Colonic mucosa (tissue), 4 donors: ENCODE measurements around the gene GPR18. TPM values are rescaled to one million over a fixed set of nuclear protein-coding genes. Genes with fewer than 3 reads are reported as not detected.
A peak's percentile ranks its signal among the peaks of the same experiment; 100 is the strongest.

Experiments used
- DNase-seq: peaks from one replicate; pipeline ENCODE4 v3.0.0-alpha.2; 2020
- H3K27ac ChIP-seq: fragments of 200-600 bp; one replicate; pipeline ENCODE4 v1.8.0; 2021
- H3K27me3 ChIP-seq: fragments of 200-600 bp; one replicate; pipeline ENCODE4 v1.8.0; 2021
- H3K36me3 ChIP-seq: fragments of 200-600 bp; one replicate; pipeline ENCODE4 v1.8.0; 2021
- H3K4me1 ChIP-seq: fragments of 200-600 bp; one replicate; pipeline ENCODE4 v1.8.0; 2021; ENCODE audit warnings: mild to moderate bottlenecking
- H3K4me3 ChIP-seq: fragments of 200-600 bp; one replicate; pipeline ENCODE4 v1.8.0; 2021
- H3K9ac ChIP-seq, 2 donors: one replicate each; pipeline ENCODE4 v1.7.0; 2013; ENCODE audit warnings: control low read depth in 2 of 2, low read depth in 2 of 2, low read length in 2 of 2
- H3K9me3 ChIP-seq: fragments of 200-600 bp; one replicate; pipeline ENCODE4 v1.8.0; 2021
- CTCF ChIP-seq: fragments of 200-600 bp; IDR thresholded peaks from one replicate; pipeline ENCODE4 v1.8.0; 2022; ENCODE audit warnings: antibody characterized with exemption, mild to moderate bottlenecking
- intact Hi-C: fragments of 100-400 bp; cut with DNase I; formaldehyde crosslinking; loops from one replicate; pipeline ENCODE4 v1.14.1; 2022
- total RNA-seq, 2 donors: library from RNA; stranded (reverse); fragmentation: NEBNext Ultra II Directional in 1 of 2; extraction: Animal tissue kit (Norgen Biotek cat#: 25700) in 1 of 2; gene quantifications; one replicate each; pipeline ENCODE4 v1.2.1, GENCODE V29; 2021
- donor health status: healthy.
- donor health status: DM: no; HTN: no; CAD: no.
- donor health status: DM: no; HTN: no; CAD: no.

Gene GPR18
- total RNA-seq, 2 donors from 2014 or later: 0.35 TPM; not detected in 1

DNA sequence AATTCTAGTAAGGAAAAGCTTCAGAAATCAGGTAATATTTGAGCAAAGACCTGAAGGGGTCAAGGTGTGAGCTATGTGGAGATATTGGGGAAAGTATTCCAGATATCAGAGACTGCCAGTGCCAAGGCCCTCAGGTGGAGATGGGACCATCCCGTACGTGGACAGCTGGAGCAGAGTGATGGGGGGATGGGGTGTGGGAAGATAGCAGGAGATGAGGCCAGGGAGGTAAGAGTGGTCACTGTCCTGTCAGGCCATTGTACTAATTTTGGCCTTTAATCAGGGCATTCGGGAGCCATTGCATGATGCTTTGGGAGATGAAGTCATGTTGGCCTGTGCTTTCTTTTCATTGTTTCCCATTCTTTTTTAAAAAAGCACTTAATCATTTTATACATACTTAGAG is 13.1 kb upstream of the GPR18 start:
- no peaks in the 10 kb centered on the region for H3K9me3 ChIP-seq
- H3K27me3 ChIP-seq: no peaks in the 10 kb centered on the region
- TF ChIP-seq CTCF: no peak
- no peaks in the 10 kb centered on the region for H3K4me1 ChIP-seq
- no peaks in the 10 kb centered on the region for H3K36me3 ChIP-seq
- no peak overlapping the region for H3K9ac ChIP-seq
- H3K4me3 ChIP-seq: no peak overlapping the region
- H3K27ac ChIP-seq: no peak overlapping the region
- no peak for DNase-seq
- intact Hi-C loops: loop anchor here (2.0 kb wide), 1 partner anchor 166 kb away; no protein-coding TSS in a partner anchor

- Histone ChIP-seq H3K4me3 (no peak overlapping the region), H3K9ac (no peak overlapping the region), H3K36me3 (no peaks in the 10 kb centered on the region), H3K27me3 (no peaks in the 10 kb centered on the region), H3K9me3 (no peaks in the 10 kb centered on the region), H3K27ac (no peak overlapping the region), H3K4me1 (no peaks in the 10 kb centered on the region)
- intact Hi-C loops: loop anchor here (2.0 kb wide), 1 partner anchor 166 kb away; no protein-coding TSS in a partner anchor
- TF ChIP-seq CTCF: no peak
- no peak for DNase-seq
Observed at GRCh38 chr13:99270518-99270917, 12.3 kb upstream of the GPR18 start.

DNA sequence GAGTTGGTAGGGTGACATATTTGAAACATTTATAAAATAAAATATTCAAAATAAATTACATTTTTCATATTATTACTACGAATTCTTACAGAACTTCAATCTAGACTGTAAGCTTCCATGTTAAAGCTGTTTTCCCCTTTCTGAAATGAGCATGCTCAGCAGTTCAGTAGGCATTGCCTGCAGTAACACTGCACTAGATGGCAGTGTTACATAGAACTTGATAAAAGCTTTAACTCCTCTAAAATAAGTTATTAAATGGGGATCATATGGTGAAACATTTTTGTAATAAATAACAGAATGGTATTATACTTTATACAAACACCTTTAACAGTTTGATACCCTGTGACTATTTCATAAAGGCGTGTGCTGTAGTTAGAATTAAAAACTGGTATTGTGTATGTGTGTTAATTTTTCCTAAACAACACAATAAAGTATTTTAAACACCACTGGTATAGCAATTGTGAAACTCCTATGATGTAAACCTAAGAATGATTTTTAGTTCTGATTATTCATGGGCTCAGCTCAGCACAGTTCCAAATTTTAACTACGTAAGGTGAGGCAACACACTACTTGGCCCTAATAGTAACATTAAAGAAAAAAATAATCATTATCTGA is 11.6 kb upstream of the GPR18 start:
- peak; percentile 54 for TF ChIP-seq CTCF
- H3K4me1 ChIP-seq: no peaks in the 10 kb centered on the region
- no peak for DNase-seq
- intact Hi-C loops: loop anchor here (2.0 kb wide), 1 partner anchor 167 kb away; no protein-coding TSS in a partner anchor
- H3K27me3 ChIP-seq: no peaks in the 10 kb centered on the region
- no peaks in the 10 kb centered on the region for H3K9me3 ChIP-seq
- H3K4me3 ChIP-seq: no peak overlapping the region
- H3K27ac ChIP-seq: no peak overlapping the region
- H3K9ac ChIP-seq: no peak overlapping the region
- H3K36me3 ChIP-seq: no peaks in the 10 kb centered on the region

GRCh38 chr13:99268822-99269221 is 10.6 kb upstream of the GPR18 start:
- intact Hi-C loops: no loop called here
- no peaks in the 10 kb centered on the region for H3K9me3 ChIP-seq
- no peaks in the 10 kb centered on the region for H3K27me3 ChIP-seq
- H3K27ac ChIP-seq: no peak overlapping the region
- TF ChIP-seq CTCF: no peak
- H3K36me3 ChIP-seq: no peaks in the 10 kb centered on the region
- no peak overlapping the region for H3K4me3 ChIP-seq
- H3K4me1 ChIP-seq: no peaks in the 10 kb centered on the region
- no peak overlapping the region for H3K9ac ChIP-seq
- DNase-seq: no peak

GRCh38 chr13:99267927-99268326 is 9.7 kb upstream of the GPR18 start:
- H3K27me3 ChIP-seq: no peaks in the 10 kb centered on the region
- H3K4me3 ChIP-seq: no peak overlapping the region
- DNase-seq: no peak
- no peaks in the 10 kb centered on the region for H3K36me3 ChIP-seq
- H3K9me3 ChIP-seq: no peaks in the 10 kb centered on the region
- H3K27ac ChIP-seq: no peak overlapping the region
- intact Hi-C loops: no loop called here
- H3K9ac ChIP-seq: no peak overlapping the region
- TF ChIP-seq CTCF: no peak
- no peaks in the 10 kb centered on the region for H3K4me1 ChIP-seq
